ENCODE measurements around the gene GALM. TPM values are rescaled to one million over a fixed set of nuclear protein-coding genes. Genes with fewer than 3 reads are reported as not detected.

The GALM gene
- total and polyA plus RNA-seq, 10 of the 15 experiments (the other 5 are each of a cell fraction or from before 2014, with no cell fraction given) = 1.1 to 4.0 (median 1.7) TPM

DNA sequence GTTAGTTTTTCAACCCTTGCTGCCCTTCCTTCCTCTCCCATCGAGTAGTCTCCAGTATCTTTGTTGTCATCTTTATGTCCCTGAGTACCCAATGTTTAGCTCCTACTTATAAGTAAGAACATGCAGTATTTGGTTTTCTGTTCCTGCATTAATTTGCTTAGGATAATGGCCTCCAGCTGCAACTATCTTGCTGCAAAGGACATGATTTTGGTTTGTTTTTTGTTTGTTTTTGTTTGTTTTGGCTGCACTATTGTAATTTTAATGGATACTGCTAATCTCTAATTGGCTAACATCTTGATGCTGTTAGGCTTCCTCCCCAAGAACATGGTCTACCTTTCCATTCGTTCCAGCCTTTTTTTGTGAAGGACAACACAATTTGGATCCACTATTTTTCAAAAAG is 32.0 kb upstream of the GALM start:
- no peak for DNase-seq (ENCODE audit: low read depth, low spot score)
- intact Hi-C loops (cut with micrococcal nuclease; ENCODE audit: unreplicated experiment) = loop anchor here (2.0 kb wide), 1 partner anchor 23 kb away; no protein-coding TSS in a partner anchor
- H4K20me1 ChIP-seq (ENCODE audit: control insufficient read depth, insufficient read depth) = no peaks in the 10 kb centered on the region
- no peak overlapping the region for H3K4me3 ChIP-seq
- ChIA-PET CTCF (interaction anchor here (0.6 to 1.4 kb wide), 5 partner anchors 31 to 1658 kb away, joined by 3 to 4 read pairs (median 3); no protein-coding TSS in a partner anchor), SMC1A (ENCODE audit: uncharacterized antibody, unreplicated experiment) (interaction anchor here (0.7 to 3.2 kb wide), 5 partner anchors 16 to 112 kb away, joined by 3 to 13 read pairs (median 4); no protein-coding TSS in a partner anchor), RAD21 (ENCODE audit: unreplicated experiment) (interaction anchor here (1.0 to 2.0 kb wide), 3 partner anchors 20 to 30 kb away, joined by 3 to 8 read pairs (median 4); no protein-coding TSS in a partner anchor), POLR2A (no interaction called here)
- H3K27ac ChIP-seq (ENCODE audit: control insufficient read depth, insufficient read depth) = no peak overlapping the region; the same call in 1 of the 2 replicates
- peaks cover 3% of the 10 kb centered on the region; the same call in 2 of the 3 replicates for H3K9me3 ChIP-seq (replicated peaks; ENCODE audit: control insufficient read depth, insufficient read depth, low read length)
- peak overlapping the region; percentile 38; the same call in 1 of the 2 replicates for H3K4me2 ChIP-seq (ENCODE audit: control insufficient read depth, insufficient read depth)
- H3K27me3 ChIP-seq (replicated peaks in 1 of 2; ENCODE audit: control insufficient read depth in 2 of 2, insufficient read depth in 2 of 2, low read length in 1 of 2) = no peaks in the 10 kb centered on the region
- H3K4me1 ChIP-seq (ENCODE audit: control insufficient read depth, insufficient read depth, low read length) = peaks cover 24% of the 10 kb centered on the region
- no peak for TF ChIP-seq TCF12 (IDR thresholded peaks at IDR 0.05; ENCODE audit: low read depth, low read length)
- TF ChIP-seq LARP7 (IDR thresholded peaks at IDR 0.05) = no peak
- TF ChIP-seq, protein P1, sequence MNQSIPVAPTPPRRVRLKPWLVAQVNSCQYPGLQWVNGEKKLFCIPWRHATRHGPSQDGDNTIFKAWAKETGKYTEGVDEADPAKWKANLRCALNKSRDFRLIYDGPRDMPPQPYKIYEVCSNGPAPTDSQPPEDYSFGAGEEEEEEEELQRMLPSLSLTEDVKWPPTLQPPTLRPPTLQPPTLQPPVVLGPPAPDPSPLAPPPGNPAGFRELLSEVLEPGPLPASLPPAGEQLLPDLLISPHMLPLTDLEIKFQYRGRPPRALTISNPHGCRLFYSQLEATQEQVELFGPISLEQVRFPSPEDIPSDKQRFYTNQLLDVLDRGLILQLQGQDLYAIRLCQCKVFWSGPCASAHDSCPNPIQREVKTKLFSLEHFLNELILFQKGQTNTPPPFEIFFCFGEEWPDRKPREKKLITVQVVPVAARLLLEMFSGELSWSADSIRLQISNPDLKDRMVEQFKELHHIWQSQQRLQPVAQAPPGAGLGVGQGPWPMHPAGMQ (IDR thresholded peaks at IDR 0.05; ENCODE audit: borderline replicate concordance) = no peak
- no peak for TF ChIP-seq CHD2 (IDR thresholded peaks at IDR 0.05; ENCODE audit: borderline replicate concordance, low read depth, low read length)
- no peak for TF ChIP-seq ZNF217 (IDR thresholded peaks at IDR 0.05)
- no peak for TF ChIP-seq MEF2A (IDR thresholded peaks at IDR 0.05; ENCODE audit: insufficient read depth, low read depth, low read length)
- TF ChIP-seq POLR2AphosphoS2 (IDR thresholded peaks at IDR 0.05; ENCODE audit: low read depth, low read length) = no peak
- TF ChIP-seq KAT2A (conservative IDR thresholded peaks at IDR 0.05; ENCODE audit: control insufficient read depth, low read depth, low read length) = no peak
- TF ChIP-seq ZNF384 (IDR thresholded peaks at IDR 0.05; ENCODE audit: borderline replicate concordance, low read depth, low read length) = no peak
- TF ChIP-seq GABPA (IDR thresholded peaks at IDR 0.05; ENCODE audit: low read depth) = no peak
- TF ChIP-seq, protein P2, sequence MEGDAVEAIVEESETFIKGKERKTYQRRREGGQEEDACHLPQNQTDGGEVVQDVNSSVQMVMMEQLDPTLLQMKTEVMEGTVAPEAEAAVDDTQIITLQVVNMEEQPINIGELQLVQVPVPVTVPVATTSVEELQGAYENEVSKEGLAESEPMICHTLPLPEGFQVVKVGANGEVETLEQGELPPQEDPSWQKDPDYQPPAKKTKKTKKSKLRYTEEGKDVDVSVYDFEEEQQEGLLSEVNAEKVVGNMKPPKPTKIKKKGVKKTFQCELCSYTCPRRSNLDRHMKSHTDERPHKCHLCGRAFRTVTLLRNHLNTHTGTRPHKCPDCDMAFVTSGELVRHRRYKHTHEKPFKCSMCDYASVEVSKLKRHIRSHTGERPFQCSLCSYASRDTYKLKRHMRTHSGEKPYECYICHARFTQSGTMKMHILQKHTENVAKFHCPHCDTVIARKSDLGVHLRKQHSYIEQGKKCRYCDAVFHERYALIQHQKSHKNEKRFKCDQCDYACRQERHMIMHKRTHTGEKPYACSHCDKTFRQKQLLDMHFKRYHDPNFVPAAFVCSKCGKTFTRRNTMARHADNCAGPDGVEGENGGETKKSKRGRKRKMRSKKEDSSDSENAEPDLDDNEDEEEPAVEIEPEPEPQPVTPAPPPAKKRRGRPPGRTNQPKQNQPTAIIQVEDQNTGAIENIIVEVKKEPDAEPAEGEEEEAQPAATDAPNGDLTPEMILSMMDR (IDR thresholded peaks at IDR 0.05 in 2 of 3, conservative IDR thresholded peaks at IDR 0.05 in 1 of 3; ENCODE audit: control insufficient read depth in 2 of 3, extremely low read depth in 1 of 3, insufficient read depth in 1 of 3, low read depth in 3 of 3, low read length in 3 of 3) = no peak
- no peak for TF ChIP-seq SMAD1 (IDR thresholded peaks at IDR 0.05; ENCODE audit: low read depth, partially characterized antibody)
- TF ChIP-seq, protein P3, sequence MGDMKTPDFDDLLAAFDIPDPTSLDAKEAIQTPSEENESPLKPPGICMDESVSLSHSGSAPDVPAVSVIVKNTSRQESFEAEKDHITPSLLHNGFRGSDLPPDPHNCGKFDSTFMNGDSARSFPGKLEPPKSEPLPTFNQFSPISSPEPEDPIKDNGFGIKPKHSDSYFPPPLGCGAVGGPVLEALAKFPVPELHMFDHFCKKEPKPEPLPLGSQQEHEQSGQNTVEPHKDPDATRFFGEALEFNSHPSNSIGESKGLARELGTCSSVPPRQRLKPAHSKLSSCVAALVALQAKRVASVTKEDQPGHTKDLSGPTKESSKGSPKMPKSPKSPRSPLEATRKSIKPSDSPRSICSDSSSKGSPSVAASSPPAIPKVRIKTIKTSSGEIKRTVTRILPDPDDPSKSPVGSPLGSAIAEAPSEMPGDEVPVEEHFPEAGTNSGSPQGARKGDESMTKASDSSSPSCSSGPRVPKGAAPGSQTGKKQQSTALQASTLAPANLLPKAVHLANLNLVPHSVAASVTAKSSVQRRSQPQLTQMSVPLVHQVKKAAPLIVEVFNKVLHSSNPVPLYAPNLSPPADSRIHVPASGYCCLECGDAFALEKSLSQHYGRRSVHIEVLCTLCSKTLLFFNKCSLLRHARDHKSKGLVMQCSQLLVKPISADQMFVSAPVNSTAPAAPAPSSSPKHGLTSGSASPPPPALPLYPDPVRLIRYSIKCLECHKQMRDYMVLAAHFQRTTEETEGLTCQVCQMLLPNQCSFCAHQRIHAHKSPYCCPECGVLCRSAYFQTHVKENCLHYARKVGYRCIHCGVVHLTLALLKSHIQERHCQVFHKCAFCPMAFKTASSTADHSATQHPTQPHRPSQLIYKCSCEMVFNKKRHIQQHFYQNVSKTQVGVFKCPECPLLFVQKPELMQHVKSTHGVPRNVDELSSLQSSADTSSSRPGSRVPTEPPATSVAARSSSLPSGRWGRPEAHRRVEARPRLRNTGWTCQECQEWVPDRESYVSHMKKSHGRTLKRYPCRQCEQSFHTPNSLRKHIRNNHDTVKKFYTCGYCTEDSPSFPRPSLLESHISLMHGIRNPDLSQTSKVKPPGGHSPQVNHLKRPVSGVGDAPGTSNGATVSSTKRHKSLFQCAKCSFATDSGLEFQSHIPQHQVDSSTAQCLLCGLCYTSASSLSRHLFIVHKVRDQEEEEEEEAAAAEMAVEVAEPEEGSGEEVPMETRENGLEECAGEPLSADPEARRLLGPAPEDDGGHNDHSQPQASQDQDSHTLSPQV (IDR thresholded peaks at IDR 0.05) = no peak
- no peak for TF ChIP-seq EGR1 (IDR thresholded peaks at IDR 0.05; ENCODE audit: borderline replicate concordance in 1 of 2, low read depth in 2 of 2, low read length in 2 of 2)
- TF ChIP-seq BACH1 (IDR thresholded peaks at IDR 0.05; ENCODE audit: borderline replicate concordance) = no peak
- no peak for TF ChIP-seq FOXM1 (IDR thresholded peaks at IDR 0.05; ENCODE audit: low read depth, low read length)
- TF ChIP-seq SRF (IDR thresholded peaks at IDR 0.05; ENCODE audit: low read depth in 2 of 2, low read length in 2 of 2) = no peak
- no peak for TF ChIP-seq IRF4 (IDR thresholded peaks at IDR 0.05; ENCODE audit: low read depth, low read length)
- H3K36me3 ChIP-seq (ENCODE audit: control insufficient read depth in 2 of 2, insufficient read depth in 2 of 2, low read length in 1 of 2) = no peaks in the 10 kb centered on the region
- no peaks in the 10 kb centered on the region for H3K79me2 ChIP-seq (ENCODE audit: control insufficient read depth, insufficient read depth, low read length)
- H3K9ac ChIP-seq (ENCODE audit: control insufficient read depth, insufficient read depth, low read length) = no peak overlapping the region
- no peak for ATAC-seq
- H2AFZ ChIP-seq (ENCODE audit: control insufficient read depth, low read depth, low read length) = no peak overlapping the region; the same call in 1 of the 2 replicates
- WGBS (ENCODE audit: insufficient coverage, insufficient replicate concordance, low lambda C conversion rate, missing lambda C conversion rate) = 27% methylated on average over 2 of the region's 2 CpGs
- in situ Hi-C loops (cut with MboI) = no loop called here
- no peak for FAIRE-seq
- BruUV-seq (replicated peaks) = no TSS peak
